GM18508 (cell line): Measurements from ENCODE around the gene SPTSSB.

Experiments used
- ATAC-seq: cut with Tn5 transposase; IDR thresholded peaks from one replicate; pipeline ENCODE4 v1.9.1; 2021; ENCODE audit warnings: moderate number of reproducible peaks; ENCODE audit not compliant: insufficient read depth, unreplicated experiment

Gene SPTSSB, protein sequence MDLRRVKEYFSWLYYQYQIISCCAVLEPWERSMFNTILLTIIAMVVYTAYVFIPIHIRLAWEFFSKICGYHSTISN

DNA sequence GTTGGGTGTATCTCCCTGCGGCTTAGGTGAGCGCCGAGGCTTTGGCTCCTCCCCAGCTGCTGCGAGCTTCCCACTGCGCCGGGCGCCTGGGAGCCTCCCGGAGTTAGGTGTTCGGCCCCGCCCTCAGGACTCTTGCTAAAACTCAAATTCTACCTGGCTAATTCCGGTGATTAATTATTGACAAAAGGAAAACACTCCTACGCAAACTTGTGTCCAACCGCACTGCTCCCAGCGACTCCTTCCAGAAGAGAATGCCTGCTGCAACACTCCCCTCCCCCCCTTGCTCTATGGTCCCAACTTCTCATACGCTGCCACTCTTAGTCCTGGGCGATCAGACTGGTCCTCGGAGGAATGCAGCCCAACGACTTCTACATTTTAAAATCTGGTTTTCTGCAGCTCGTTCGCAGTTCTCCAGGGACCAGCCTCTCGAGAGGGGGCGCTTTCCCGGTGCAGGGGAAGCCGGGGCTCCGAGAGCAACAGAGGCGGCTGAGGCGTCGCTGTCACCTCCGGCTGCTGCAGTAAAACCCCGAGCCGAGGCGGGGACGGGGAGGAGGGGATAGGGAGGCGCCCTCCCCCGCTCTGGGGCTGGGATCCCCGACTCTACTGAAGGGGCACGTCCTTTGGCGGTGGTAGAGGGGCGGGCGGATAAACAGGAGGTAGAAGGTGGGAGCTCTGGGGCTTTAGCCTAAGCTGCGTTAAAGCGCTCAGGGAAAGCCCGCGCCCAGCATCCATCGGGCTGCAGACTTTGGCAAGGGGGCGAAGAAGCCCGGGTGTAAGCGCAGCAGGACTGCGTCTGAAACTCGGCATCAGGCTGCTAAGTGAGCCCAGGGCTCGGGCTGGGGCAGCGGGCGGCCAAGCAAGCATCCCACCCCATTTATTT is at the start of gene SPTSSB:
Gene SPTSSB (minus strand): TSS at position 77 of the 880 bp plus-strand sequence. CDS start 25,194 bp downstream, outside the sequence.
- no peak for ATAC-seq

DNA sequence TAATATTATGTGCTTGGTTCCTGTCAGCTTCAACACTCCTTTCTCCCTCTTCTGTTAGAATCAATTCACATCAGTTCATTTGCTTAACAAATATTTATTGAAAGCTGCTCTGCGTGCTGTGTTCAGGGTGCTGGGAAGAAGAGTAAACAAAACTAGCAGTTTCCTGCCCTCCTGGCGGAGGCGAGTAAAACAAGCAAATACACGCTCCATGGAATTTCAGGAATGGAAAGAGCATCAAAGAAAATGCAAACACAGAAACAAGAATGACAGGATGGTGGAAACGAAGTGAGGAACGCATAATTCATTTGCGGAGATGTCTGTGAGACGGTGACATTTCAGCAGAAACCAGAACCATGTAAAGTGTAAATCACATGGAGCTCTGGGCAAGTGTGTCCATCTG is 49.4 kb upstream of the SPTSSB start:
- no peak for ATAC-seq

DNA sequence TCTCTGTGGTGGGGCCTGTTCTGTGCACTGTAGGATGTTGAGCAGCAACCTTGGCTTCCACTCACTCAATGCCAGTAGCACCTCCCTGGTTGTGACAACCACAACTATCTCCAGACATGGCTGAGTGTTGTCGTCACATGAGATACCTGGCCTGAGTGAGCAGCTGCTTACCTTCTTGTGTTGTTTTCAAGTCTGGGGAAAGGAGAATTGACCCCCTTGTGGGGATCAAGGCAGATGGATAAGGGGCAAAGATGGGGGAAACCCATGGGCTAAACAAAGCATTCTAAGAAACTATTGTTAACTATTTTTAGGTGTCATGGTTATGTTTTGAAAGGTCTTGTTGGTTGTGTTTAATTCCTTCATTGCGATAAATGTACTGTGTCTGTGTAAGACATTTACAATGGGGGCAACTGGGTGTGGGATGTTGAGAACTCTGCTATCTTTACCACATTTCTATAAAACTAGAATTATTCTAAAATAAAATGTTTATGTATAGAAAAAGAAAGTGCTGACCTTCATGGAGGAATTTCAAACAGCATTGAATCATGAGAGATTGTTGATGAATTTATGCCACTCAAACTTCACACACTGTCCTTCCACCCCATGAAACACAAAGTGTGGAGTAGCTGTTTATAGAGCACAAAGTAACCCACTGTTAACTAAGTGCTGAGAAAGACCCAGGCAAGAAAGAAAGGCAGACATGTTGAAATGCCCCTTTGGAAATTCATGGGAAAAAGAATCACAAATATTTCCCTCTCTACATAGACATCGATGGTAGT is 48.4 kb upstream of the SPTSSB start:
- ATAC-seq = no peak

DNA sequence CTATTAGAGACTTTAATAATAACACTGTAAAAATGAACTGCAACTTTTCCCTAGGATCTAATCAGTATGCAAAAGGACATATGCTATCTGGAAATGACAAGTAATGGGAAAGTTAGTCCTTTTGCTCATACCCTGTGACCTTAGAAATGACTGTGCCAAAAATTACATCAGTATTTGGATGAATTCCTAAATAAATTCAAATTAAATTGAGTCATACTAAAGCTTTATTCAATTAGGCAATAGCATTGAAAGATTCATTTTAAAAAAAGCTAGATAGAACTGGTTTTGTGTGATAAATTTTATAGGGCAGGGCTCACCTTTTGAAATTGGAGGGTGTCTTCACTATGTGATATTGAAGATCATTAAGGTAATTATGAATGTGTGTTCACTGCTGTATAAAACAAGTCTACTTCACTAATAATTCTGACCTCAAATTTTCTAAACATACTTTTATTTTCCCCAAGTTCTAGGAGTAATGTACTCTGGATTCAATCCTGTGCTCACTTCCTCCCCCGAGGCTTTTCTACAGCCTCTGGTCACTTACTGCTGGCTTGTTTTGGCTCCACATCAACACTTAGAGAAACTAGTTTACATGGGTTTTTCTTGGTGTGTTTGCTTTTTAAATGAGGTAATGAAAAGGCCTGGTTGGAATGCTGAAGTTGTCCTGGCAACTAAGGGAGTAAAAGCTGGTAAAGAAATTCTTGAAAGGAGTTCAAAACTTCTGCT is 44.4 kb upstream of the SPTSSB start:
- ATAC-seq = no peak

DNA sequence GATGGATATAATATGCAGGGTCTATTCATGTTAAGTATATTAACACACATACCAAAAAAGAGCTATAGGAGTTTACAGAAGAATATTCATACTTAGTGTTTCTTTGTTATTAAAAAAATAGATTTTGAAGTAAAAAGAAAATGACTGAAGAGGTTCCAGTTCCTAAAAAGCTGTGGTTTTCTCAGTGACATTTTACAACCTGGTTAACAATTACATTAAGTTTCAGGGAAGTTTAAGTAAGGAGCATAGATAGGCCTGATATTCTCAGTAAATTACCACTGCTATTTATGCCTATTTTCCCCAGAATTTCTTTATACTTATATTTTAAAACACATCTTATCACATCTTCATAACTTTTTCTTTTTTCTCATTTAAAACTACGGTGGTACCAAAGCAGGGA is 43.6 kb upstream of the SPTSSB start:
- ATAC-seq = no peak

DNA sequence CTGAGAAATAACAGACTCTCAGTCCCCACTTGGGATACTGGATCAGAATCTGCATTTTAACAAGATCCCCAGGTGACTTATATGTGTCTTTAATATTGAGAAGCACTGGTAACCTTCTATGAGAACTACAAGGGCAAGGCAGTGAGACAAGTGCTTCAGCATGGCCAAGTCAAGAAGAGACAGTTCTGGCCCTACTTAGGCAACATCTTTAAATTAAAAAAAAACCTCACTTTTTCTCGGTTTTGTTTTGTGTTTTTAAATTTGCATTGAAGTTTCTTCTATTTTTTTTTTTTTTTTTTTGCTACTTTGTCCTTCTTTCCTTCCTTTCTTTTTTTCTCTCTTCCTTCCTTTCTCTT is 42.5 kb upstream of the SPTSSB start:
- ATAC-seq = no peak

DNA sequence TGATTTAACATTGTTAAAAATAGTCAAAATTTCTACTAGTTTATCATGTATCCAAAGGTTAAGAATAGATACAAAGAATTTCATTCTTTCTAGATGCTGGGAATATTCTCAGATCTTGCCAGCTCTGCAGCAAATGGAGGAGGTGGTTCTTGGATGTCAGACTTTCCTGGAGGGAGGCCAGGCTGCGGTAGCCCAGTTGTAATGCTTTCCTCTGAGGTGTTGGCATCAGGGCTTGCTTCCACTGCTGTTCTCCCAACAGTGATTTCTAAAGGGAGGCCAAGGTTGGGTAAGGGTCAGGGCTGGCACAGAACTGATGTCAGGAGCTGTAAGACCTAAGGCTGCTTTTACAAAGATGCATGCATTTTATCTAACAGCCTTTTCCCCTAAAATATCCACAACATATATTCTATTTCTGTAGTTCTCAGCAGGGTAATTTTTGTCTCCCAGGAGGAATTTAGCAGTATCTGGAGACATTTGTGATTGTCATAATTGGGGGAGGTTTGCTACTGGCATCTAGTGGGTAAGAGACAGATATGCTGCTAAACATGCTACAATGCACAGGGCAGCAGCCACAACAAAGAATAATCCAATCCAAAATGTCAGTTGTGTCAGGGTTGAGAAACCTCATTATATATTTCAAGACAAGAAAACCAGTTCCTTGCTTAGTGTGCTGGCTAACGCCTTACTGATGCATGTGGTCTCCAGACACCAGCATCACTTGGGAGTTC is 42.0 kb upstream of the SPTSSB start:
- ATAC-seq = no peak

DNA sequence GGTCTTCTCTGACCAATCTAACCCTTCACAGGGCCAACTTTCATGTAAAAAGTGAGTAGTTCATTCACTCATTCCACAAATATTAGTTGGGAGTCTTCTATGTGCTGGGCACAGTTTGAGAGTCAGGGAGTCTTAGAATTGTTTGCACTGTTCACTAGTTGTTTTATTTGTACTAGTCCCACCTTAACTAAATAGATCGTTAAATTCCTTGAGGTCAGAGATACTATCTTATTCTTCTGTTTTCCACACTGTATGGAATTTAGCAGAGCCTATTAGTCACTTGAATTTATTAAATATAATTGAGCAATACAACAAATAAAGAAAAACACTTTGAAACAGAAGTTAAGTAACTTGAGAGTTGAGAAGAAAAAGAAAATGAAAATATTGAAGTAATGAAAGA is 40.8 kb upstream of the SPTSSB start:
- ATAC-seq = no peak

DNA sequence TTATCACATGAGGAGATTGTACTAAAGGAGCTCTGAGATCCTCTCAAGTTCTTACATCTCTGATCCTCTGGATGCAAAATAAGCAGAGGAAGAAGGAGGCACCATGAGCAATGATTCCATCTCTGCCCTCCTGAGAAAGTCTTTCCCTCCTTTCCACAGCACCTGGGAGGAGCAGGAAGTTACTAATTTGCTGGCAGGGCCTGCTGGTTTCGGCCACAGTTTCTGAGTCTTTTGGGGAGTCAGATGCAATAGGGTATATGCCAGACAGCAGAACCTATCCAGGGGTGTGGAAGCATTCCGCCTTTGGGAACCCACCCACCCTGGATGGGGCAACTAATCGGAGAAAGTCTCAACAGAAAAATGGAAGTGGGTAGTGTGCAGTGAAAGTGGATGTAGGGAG is 38.5 kb upstream of the SPTSSB start:
- ATAC-seq = no peak

DNA sequence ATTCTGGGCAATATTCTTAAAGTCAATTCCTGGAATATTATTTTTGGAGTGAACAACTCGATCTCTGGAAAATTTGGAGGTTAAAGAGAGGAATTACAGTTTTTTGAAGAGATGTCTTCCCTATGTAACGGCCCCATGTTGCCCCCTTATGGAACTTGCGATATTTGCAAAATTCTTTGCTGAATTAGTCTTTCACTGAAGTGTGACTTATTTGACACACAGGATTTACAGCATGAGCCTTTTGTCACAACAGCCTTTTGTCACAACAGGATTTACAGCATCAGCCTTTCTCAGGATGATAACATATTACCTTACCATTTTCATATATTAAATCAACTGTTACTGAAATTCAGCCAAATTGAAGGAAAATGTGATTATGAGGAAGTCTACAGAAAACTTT is 37.8 kb upstream of the SPTSSB start:
- ATAC-seq = no peak

DNA sequence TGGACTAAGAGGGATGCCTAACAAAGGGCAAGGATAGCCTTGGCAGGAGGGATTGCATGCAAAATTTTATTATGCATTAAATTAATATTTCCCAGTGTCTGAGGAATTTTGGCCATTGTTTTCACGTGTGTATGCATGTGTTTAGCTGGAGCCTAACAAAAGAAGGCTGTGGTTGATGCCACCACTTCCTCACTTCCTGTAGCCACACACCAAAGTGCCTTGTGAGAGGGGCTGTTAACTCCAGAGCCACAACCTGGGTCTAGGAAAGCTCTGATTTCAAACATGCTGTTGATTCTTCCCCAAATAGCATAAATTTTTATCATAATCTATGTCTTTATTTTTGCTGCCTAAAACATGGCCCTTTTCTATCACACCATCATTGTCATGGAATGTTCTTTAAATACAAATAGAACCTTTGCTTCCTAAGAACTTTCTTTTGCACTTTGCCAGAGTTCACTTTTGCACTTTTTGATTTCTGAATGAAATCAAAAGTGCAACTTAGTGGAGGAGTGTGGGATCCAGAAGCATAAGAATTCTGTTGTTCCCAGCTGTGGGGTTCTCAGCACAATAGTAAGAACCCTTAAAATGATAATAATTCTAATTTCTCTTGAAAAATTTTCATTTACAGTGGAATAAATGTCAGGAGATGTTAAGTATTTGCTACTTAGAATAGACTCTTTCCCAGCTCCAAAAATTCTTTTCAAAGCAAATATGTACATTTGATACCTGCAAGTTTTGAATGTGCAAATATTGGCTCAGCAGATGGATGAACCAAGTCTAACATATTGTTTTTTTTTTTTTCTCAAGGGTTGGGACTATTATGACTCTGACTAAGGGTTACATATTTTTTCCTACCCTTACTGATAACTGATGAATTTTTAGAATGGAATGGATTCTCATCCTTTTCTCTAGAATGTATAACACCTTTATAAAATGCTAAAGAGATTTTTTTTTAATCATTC is 35.6 kb upstream of the SPTSSB start:
- ATAC-seq = no peak

DNA sequence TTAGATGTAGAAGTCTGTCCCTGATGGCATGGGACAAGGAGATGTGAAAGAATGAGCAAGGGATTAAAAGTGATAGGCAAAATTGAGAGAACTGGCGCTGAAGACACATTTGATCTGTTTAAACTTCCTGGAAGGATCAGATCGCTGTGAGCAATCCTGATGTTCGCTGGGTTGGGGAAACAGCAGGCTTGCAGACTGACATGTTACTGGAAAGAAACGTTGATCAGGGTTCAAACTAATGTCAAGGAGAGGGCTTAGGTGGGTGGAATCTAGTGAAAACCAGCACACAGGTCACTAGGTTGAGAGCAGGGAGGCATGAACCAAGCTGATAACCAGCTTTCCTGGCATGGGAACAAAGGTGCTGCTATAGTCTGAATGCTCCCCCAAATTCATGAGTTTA is 34.5 kb upstream of the SPTSSB start:
- no peak for ATAC-seq

DNA sequence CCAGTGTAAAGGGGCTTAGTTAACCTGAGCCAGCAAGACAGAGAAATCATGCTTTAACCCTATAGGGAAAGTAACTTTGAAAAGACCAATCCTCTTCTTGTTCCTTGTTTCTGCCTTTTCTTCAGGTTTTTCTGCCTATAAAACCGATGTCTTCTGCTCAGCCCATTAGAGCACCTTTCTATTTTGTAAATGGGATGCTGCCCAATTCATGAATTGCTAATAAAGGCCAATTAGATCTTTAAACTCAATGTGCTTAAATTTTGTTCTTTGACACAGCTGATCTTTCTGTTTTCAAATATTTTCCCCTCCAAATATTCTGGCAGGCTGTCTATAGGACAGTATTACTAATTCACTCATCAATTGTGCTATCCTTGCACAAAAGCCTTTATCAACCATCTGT is 33.8 kb upstream of the SPTSSB start:
- no peak for ATAC-seq

DNA sequence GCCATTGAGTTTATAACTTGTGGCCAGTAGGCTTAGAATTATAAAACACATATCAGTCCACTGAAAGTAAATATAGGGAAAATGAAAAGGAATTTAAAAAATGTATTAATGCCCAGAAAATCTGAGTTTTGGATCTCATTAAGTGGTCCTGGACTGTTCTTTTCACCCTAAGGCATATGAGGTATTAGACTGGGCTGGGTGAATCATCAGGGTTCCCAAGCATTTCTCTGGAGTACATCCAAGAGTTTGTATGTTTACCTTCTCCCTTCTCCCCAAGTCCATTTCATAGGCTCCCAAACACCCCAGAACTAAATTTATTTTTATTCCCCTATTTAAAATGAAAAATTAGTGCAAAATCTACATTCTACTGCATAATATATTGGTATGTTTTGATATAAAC is 31.9 kb upstream of the SPTSSB start:
- no peak for ATAC-seq

DNA sequence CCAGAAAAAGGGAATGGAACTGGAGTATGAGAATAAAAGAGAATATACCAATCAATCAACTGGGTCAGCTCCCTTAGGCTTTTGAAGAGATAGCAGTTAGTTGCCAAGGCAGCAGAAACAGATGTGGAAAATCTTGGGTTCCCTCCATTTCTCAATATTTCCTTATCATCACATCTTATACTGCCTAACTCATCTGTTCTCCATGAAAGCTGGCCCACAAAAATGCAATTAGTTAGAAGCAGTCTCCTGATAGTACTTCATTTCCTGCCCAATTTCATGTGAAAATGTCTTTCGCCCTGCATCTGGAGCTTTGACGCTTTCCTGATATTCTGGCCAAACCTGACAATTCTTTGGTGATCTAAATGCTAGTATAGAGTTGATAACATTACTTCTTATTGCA is 30.1 kb upstream of the SPTSSB start:
- no peak for ATAC-seq

DNA sequence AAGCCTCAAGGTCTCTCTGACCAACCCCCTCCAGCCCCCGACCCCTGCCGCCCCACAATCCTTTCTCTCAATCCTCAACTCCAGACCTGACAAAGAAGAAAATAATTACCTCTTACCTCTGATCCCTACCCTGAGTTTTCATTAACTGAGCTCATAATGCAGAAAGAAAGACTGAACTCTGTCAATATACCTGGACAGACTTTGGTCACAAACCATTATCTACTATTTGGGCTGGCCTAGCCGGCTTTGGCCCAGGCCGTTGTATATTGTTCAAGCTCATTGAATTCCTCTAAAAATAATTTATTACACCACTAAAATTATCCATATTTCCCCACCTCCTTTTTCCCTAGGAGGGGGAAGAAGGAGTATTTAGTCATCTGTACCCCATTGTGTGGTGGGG is 29.3 kb upstream of the SPTSSB start:
- no peak for ATAC-seq

DNA sequence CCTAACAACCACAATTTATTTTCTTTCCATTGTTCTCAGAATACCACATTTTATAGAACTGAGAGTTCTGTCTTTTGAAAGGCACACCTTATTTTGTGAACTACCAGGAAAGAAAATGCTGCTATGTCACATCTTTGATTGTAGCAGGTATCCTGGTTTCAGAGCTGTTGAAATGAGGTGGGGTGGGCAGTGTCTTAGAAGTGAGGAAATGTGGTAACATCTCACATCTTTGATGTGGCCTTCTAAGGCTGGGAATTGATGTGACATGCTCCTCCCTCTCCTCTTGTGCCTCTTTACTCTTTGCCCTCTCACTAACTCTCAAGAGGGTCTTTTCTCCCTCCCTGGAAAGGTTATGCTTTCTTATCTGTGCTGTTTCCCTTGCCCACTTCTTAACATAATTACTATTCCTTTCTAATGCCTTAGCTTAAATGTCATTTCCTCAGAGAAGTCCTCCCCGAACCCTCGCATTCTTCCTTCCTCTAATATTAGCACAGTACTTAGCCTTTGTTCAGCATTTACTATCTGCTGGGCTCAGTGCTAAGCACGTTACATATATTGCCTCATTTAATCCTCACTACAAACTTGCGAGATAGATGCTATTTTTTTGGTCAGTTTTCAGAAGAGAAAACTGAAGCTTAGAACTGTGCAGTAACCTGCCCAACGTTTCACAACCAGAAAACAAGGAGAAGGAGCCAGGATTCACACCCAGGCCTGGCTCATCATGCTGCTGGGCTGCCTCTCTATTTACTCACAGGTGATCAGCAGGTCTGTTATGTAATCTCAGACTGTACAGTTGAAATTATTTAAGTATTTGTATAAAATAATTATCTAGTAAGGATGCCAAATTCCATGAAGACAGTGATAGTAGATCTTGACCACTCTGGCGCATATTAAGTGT is 24.0 kb upstream of the SPTSSB start:
- no peak for ATAC-seq

DNA sequence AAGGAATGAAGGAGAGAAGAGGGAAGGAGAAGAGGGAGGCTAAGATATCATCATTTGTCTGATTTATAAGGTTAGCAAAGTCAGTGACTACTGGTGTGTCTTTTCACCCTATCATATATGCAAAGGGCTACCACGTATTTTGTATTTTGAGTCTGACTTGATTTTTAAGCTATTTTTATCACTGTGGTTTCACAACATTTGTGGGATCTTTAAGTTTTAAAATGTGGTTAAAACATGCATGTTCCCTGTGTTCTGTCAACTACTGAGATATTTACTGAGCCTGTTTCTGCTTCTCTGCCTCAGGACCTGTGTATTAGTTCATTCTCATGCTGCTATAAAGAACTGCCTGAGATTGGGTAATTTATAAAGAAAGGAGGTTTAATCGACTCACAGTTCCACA is 22.5 kb upstream of the SPTSSB start:
- ATAC-seq = peak; percentile 62
